MCF 10A (cell line): Measurements from ENCODE around the gene BUB1B. TPM values are rescaled to one million over a fixed set of nuclear protein-coding genes. Genes with fewer than 3 reads are reported as not detected.

Source experiments
- BruUV-seq: library from RNA; stranded (reverse); fragments of 400-500 nt; replicated peaks from 2 replicates; lab custom pipeline; 2021; lab: Mats Ljungman, UMichigan
- CTCF ChIA-PET: fragments of 300-600 bp; sonication (Branson Sonifier 250); formaldehyde crosslinking; extraction: SDS; loops from one replicate; lab custom pipeline; 2021; ENCODE audit warnings: antibody characterized with exemption, inconsistent platforms; lab: Yijun Ruan, JAX
- POLR2A ChIA-PET: fragments of 300-600, 350-650 bp; sonication (Branson Sonifier 250); formaldehyde crosslinking; extraction: SDS; loops from one replicate; lab custom pipeline; 2020; ENCODE audit warnings: antibody characterized with exemption, inconsistent platforms; lab: Yijun Ruan, JAX
- DNase-seq: peaks from one replicate; pipeline ENCODE4 v3.0.0-alpha.2; 2018; ENCODE audit not compliant: unreplicated experiment
- H3K27ac Mint-ChIP-seq: one replicate; pipeline ENCODE4 v1.8.0; 2022; ENCODE audit warnings: mild to moderate bottlenecking, low read depth, mixed read lengths; ENCODE audit not compliant: unreplicated experiment
- H3K27me3 Mint-ChIP-seq: one replicate; pipeline ENCODE4 v1.8.0; 2022; ENCODE audit warnings: mixed read lengths; ENCODE audit not compliant: insufficient read depth, unreplicated experiment
- H3K36me3 Mint-ChIP-seq: one replicate; pipeline ENCODE4 v1.8.0; 2022; ENCODE audit warnings: mild to moderate bottlenecking, moderate library complexity, mixed read lengths; ENCODE audit not compliant: insufficient read depth, unreplicated experiment
- H3K4me1 Mint-ChIP-seq: one replicate; pipeline ENCODE4 v1.8.0; 2022; ENCODE audit warnings: mixed read lengths; ENCODE audit not compliant: insufficient read depth, unreplicated experiment
- H3K4me3 Mint-ChIP-seq: one replicate; pipeline ENCODE4 v1.8.0; 2022; ENCODE audit warnings: mild to moderate bottlenecking, moderate library complexity, mixed read lengths; ENCODE audit not compliant: unreplicated experiment
- H3K9me3 Mint-ChIP-seq: one replicate; pipeline ENCODE4 v1.8.0; 2022; ENCODE audit warnings: mixed read lengths; ENCODE audit not compliant: unreplicated experiment
- CTCF ChIP-seq: fragments of 200-600 bp; IDR thresholded peaks from one replicate; pipeline ENCODE4 v1.8.0; 2022; ENCODE audit warnings: antibody characterized with exemption, mild to moderate bottlenecking; ENCODE audit not compliant: unreplicated experiment
- intact Hi-C: fragments of 100-400 bp; cut with micrococcal nuclease; formaldehyde crosslinking; loops from 2 replicates; pipeline ENCODE4 v1.14.1; 2022
- total RNA-seq: library from RNA; stranded (reverse); gene quantifications from 2 replicates; pipeline ENCODE4 v1.2.3, GENCODE V29; 2022

The BUB1B gene
- total RNA-seq, 1 experiment from 2014 or later, result 30.9 TPM

GRCh38 chr15:40125950-40126349, 34.9 kb upstream of the BUB1B start:
- no peaks in the 10 kb centered on the region for H3K36me3 Mint-ChIP-seq
- no peak for TF ChIP-seq CTCF
- intact Hi-C loops, result no loop called here
- no peak for DNase-seq
- H3K9me3 Mint-ChIP-seq, result no peaks in the 10 kb centered on the region
- H3K27ac Mint-ChIP-seq, result no peak overlapping the region
- BruUV-seq, result no TSS peak
- ChIA-PET CTCF (no interaction called here), POLR2A (no interaction called here)
- peaks cover 26% of the 10 kb centered on the region for H3K27me3 Mint-ChIP-seq
- H3K4me3 Mint-ChIP-seq, result no peak overlapping the region
- H3K4me1 Mint-ChIP-seq, result no peaks in the 10 kb centered on the region

- BruUV-seq, result no TSS peak
- no peak overlapping the region for H3K4me3 Mint-ChIP-seq
These were observed 31.9 kb upstream of the BUB1B start for GRCh38 chr15:40128766-40129660.

GRCh38 chr15:40130118-40130517, 30.8 kb upstream of the BUB1B start:
- BruUV-seq, result no TSS peak
- no peaks in the 10 kb centered on the region for H3K36me3 Mint-ChIP-seq
- CTCF ChIA-PET, result no interaction called here
- H3K9me3 Mint-ChIP-seq, result no peaks in the 10 kb centered on the region
- POLR2A ChIA-PET, result no interaction called here
- intact Hi-C loops, result no loop called here
- no peaks in the 10 kb centered on the region for H3K4me1 Mint-ChIP-seq
- no peak overlapping the region for H3K27ac Mint-ChIP-seq
- no peak for TF ChIP-seq CTCF
- no peak for DNase-seq
- no peak overlapping the region for H3K4me3 Mint-ChIP-seq
- peaks cover 26% of the 10 kb centered on the region for H3K27me3 Mint-ChIP-seq

More at GRCh38 chr15:40128766-40129660, 31.9 kb upstream of the BUB1B start:
- H3K36me3 Mint-ChIP-seq, result no peaks in the 10 kb centered on the region
- POLR2A ChIA-PET, result no interaction called here
- CTCF ChIA-PET, result no interaction called here
- no peaks in the 10 kb centered on the region for H3K9me3 Mint-ChIP-seq
- intact Hi-C loops, result no loop called here
- peaks cover 26% of the 10 kb centered on the region for H3K27me3 Mint-ChIP-seq
- DNase-seq, result no peak
- no peak overlapping the region for H3K27ac Mint-ChIP-seq
- no peaks in the 10 kb centered on the region for H3K4me1 Mint-ChIP-seq
- no peak for TF ChIP-seq CTCF

GRCh38 chr15:40130799-40131502, 29.9 kb upstream of the BUB1B start:
- Mint-ChIP-seq H3K9me3 (no peaks in the 10 kb centered on the region), H3K27me3 (peaks cover 26% of the 10 kb centered on the region), H3K27ac (no peak overlapping the region), H3K36me3 (no peaks in the 10 kb centered on the region), H3K4me1 (peaks cover 5% of the 10 kb centered on the region), H3K4me3 (no peak overlapping the region)
- intact Hi-C loops, result no loop called here
- BruUV-seq, result no TSS peak
- TF ChIP-seq CTCF, result no peak
- ChIA-PET POLR2A (no interaction called here), CTCF (no interaction called here)
- no peak for DNase-seq
